Colonic mucosa (tissue), 4 donors: ENCODE results near the gene MIPEP. TPM values are rescaled to one million over a fixed set of nuclear protein-coding genes. Genes with fewer than 3 reads are reported as not detected.

Experiments used
- DNase-seq: peaks from one replicate; pipeline ENCODE4 v3.0.0-alpha.2; 2020
- H3K27ac ChIP-seq: fragments of 200-600 bp; one replicate; pipeline ENCODE4 v1.8.0; 2021
- H3K27me3 ChIP-seq: fragments of 200-600 bp; one replicate; pipeline ENCODE4 v1.8.0; 2021
- H3K36me3 ChIP-seq: fragments of 200-600 bp; one replicate; pipeline ENCODE4 v1.8.0; 2021
- H3K4me1 ChIP-seq: fragments of 200-600 bp; one replicate; pipeline ENCODE4 v1.8.0; 2021; ENCODE audit warnings: mild to moderate bottlenecking
- H3K4me3 ChIP-seq: fragments of 200-600 bp; one replicate; pipeline ENCODE4 v1.8.0; 2021
- H3K9ac ChIP-seq, 2 donors: one replicate each; pipeline ENCODE4 v1.7.0; 2013; ENCODE audit warnings: control low read depth in 2 of 2, low read depth in 2 of 2, low read length in 2 of 2
- H3K9me3 ChIP-seq: fragments of 200-600 bp; one replicate; pipeline ENCODE4 v1.8.0; 2021
- intact Hi-C: fragments of 100-400 bp; cut with DNase I; formaldehyde crosslinking; loops from one replicate; pipeline ENCODE4 v1.14.1; 2022
- total RNA-seq, 2 donors: library from RNA; stranded (reverse); fragmentation: NEBNext Ultra II Directional in 1 of 2; extraction: Animal tissue kit (Norgen Biotek cat#: 25700) in 1 of 2; gene quantifications; one replicate each; pipeline ENCODE4 v1.2.1, GENCODE V29; 2021
- TF ChIP-seq, protein P1 (sequence below): fragments of 200-600 bp; IDR thresholded peaks from one replicate; pipeline ENCODE4 v1.8.0; 2022; ENCODE audit warnings: antibody characterized with exemption, mild to moderate bottlenecking
- donor health status: healthy.
- donor health status: DM: no; HTN: no; CAD: no.
- donor health status: DM: no; HTN: no; CAD: no.

MIPEP gene
- total RNA-seq, 2 donors from 2014 or later = 25.9 to 33.0 TPM

DNA sequence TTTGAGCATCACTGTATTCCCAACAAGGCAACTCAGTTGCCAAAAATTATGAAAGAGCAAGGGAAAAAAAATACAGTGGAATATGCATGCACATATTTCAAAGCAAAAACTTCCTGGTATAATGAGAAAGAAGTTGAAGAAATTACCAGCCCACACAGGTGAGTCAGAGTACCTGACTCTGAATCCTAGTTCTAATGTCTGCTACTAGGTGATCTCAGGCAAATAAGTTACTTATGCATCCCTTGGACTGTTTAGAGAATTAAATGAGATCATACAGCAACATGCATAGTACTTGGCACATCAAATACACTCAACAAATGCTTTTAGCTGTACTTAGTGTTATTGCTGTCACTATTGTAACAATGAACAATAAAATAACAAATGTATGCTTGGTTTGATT is 144.9 kb downstream of the MIPEP start:
- Histone ChIP-seq H3K27ac (no peak overlapping the region), H3K4me1 (no peaks in the 10 kb centered on the region)
- intact Hi-C loops = no loop called here

DNA sequence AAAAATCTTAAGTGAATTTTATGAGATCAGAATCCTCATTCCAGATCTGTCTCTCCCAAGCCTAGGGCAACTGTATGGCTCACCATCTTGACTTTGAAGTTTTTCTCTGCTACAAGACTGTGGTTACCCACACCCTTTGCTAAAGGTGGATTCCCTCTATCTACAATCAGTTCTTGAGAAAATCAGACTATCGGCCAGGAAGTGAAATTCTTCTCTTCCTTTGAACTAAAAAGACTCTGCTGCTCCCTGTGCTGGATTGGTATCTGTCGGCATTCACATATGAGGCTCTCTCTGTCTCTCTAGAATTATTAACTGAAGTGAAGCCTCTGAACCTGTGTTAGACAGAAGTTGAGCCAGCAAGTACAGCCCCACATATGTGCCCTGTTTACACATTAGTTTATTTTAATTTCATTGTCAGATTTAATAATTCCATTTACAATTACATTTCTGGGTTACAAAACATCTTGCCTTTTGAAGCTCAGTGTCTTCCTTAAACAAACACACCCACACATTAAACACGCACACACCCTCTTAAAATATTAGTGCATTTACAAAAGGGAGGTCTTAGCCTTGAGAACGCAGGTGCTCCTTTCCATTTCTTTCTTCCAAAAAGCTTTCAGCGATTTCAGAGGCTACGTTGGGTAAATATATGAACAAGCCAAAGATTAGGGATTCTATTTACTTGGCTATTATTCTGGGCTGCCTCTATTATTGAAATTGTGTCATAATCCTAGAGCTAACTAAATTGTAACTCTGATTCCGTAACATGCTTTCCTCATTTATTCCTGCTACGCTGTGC is 145.7 kb downstream of the MIPEP start:
- no peak overlapping the region for H3K27ac ChIP-seq
- no peaks in the 10 kb centered on the region for H3K4me1 ChIP-seq
- DNase-seq = no peak
- TF ChIP-seq, protein P1, sequence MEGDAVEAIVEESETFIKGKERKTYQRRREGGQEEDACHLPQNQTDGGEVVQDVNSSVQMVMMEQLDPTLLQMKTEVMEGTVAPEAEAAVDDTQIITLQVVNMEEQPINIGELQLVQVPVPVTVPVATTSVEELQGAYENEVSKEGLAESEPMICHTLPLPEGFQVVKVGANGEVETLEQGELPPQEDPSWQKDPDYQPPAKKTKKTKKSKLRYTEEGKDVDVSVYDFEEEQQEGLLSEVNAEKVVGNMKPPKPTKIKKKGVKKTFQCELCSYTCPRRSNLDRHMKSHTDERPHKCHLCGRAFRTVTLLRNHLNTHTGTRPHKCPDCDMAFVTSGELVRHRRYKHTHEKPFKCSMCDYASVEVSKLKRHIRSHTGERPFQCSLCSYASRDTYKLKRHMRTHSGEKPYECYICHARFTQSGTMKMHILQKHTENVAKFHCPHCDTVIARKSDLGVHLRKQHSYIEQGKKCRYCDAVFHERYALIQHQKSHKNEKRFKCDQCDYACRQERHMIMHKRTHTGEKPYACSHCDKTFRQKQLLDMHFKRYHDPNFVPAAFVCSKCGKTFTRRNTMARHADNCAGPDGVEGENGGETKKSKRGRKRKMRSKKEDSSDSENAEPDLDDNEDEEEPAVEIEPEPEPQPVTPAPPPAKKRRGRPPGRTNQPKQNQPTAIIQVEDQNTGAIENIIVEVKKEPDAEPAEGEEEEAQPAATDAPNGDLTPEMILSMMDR = no peak
- no peaks in the 10 kb centered on the region for H3K36me3 ChIP-seq
- H3K9me3 ChIP-seq = no peaks in the 10 kb centered on the region
- H3K4me3 ChIP-seq = no peak overlapping the region
- H3K27me3 ChIP-seq = no peaks in the 10 kb centered on the region
- no peak overlapping the region for H3K9ac ChIP-seq
- intact Hi-C loops = no loop called here

More for the DNA sequence above, 144.9 kb downstream of the MIPEP start:
- no peaks in the 10 kb centered on the region for H3K9me3 ChIP-seq
- no peaks in the 10 kb centered on the region for H3K36me3 ChIP-seq
- no peak for DNase-seq
- no peaks in the 10 kb centered on the region for H3K27me3 ChIP-seq
- no peak overlapping the region for H3K4me3 ChIP-seq
- H3K9ac ChIP-seq = no peak overlapping the region
- TF ChIP-seq, protein P1 = no peak

DNA sequence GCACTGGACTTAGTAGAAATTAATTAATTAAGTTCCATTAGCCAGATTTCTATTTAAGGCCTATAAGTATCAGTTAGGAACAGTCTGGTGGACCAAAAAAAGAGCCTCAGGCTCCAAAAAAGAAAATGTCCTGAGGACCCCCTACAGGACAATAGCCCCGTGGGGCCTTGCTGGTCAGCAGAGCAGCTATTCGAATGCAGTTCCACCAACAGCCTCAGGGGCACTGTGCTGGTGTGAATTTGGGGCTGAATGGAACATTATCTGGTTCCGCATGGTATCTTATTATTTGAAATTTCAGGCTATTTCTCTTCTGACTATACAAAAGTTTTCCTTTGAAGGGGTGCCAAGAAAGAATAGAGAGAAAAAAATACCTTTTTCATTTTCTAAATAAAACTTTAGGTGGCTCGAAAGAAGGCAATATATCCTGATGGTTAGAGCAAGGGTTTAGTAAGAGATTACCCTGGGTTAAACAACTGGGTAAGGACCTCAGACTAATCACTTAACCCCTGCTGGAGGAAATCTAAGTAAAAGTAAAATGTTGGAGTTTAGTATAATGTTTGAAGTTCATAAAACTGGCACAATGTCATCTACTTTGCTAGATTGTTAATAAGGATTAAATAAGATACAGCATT is 147.2 kb downstream of the MIPEP start:
- no peaks in the 10 kb centered on the region for H3K36me3 ChIP-seq
- DNase-seq = no peak
- intact Hi-C loops = no loop called here

DNA sequence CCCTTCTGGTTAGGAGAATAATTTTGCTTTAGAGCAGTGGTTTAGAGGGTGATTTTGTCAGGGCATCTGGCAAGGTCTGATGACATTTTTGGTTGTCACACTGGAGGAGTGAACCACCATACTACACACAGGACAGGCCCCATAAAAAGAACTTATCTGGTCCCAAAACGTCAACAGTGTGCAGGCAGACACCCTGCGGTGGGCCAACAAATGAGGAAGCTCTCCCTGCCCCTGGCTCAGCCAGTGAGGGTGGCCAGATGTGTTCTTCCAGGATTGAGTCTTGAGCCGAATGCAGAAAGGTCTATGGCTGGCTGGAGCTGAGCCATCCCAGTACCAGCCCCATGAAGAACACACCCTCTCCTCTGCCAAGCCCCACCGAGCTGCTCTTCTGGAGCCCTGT is 149.2 kb downstream of the MIPEP start:
- no peak overlapping the region for H3K9ac ChIP-seq
- no peak overlapping the region for H3K27ac ChIP-seq
- intact Hi-C loops = no loop called here

More for the DNA sequence above, 147.2 kb downstream of the MIPEP start:
- no peak overlapping the region for H3K9ac ChIP-seq
- no peak overlapping the region for H3K27ac ChIP-seq
- TF ChIP-seq, protein P1 = no peak
- no peaks in the 10 kb centered on the region for H3K4me1 ChIP-seq
- no peak overlapping the region for H3K4me3 ChIP-seq
- no peaks in the 10 kb centered on the region for H3K9me3 ChIP-seq
- no peaks in the 10 kb centered on the region for H3K27me3 ChIP-seq

GRCh38 chr13:23739596-23739995 is 149.6 kb downstream of the MIPEP start:
- Histone ChIP-seq H3K27ac (no peak overlapping the region), H3K4me1 (no peaks in the 10 kb centered on the region), H3K4me3 (no peak overlapping the region), H3K9me3 (no peaks in the 10 kb centered on the region), H3K36me3 (no peaks in the 10 kb centered on the region), H3K27me3 (no peaks in the 10 kb centered on the region), H3K9ac (no peak overlapping the region)
- intact Hi-C loops = no loop called here
- TF ChIP-seq, protein P1 = no peak
- no peak for DNase-seq

More for the DNA sequence above, 149.2 kb downstream of the MIPEP start:
- DNase-seq = no peak
- Histone ChIP-seq H3K9me3 (no peaks in the 10 kb centered on the region), H3K4me3 (no peak overlapping the region), H3K27me3 (no peaks in the 10 kb centered on the region), H3K36me3 (no peaks in the 10 kb centered on the region), H3K4me1 (no peaks in the 10 kb centered on the region)
- TF ChIP-seq, protein P1 = no peak
